Testis (tissue), 2 donors: ENCODE results near the gene TRPM2.

Source experiments
- CTCF ChIP-seq, 3 experiments: fragments of 450-650 bp in 2 of 3; fragments of 200-600 bp in 1 of 3; sonication (generic) in 1 of 3; IDR thresholded peaks; one replicate each; pipeline ENCODE4 v1.5.1; 2016 to 2019; ENCODE audit warnings: antibody characterized with exemption in 3 of 3, mild to moderate bottlenecking in 2 of 3, moderate library complexity in 1 of 3
- POLR2A ChIP-seq: fragments of 450-650 bp; IDR thresholded peaks from one replicate; pipeline ENCODE4 v1.6.1; 2017; ENCODE audit warnings: antibody characterized with exemption, mild to moderate bottlenecking, moderate library complexity

GRCh38 chr21:44334329-44335030 is 18.9 kb upstream of the TRPM2 start:
- TF ChIP-seq CTCF (IDR thresholded peaks at IDR 0.05) (no peak), POLR2A (no peak)
